ENCODE data around the gene ABCB6. TPM values are rescaled to one million over a fixed set of nuclear protein-coding genes. Genes with fewer than 3 reads are reported as not detected.
A peak's percentile ranks its signal among the peaks of the same experiment; 100 is the strongest.
"Not testable (repeated sequence)": the region's sequence is repeated elsewhere in the genome, so short reads cannot be mapped to it uniquely, and the experiment has no call there.

The ABCB6 gene
- total and polyA plus RNA-seq, 8 donors, result 3.8 to 36.7 (median 7.0) TPM

DNA sequence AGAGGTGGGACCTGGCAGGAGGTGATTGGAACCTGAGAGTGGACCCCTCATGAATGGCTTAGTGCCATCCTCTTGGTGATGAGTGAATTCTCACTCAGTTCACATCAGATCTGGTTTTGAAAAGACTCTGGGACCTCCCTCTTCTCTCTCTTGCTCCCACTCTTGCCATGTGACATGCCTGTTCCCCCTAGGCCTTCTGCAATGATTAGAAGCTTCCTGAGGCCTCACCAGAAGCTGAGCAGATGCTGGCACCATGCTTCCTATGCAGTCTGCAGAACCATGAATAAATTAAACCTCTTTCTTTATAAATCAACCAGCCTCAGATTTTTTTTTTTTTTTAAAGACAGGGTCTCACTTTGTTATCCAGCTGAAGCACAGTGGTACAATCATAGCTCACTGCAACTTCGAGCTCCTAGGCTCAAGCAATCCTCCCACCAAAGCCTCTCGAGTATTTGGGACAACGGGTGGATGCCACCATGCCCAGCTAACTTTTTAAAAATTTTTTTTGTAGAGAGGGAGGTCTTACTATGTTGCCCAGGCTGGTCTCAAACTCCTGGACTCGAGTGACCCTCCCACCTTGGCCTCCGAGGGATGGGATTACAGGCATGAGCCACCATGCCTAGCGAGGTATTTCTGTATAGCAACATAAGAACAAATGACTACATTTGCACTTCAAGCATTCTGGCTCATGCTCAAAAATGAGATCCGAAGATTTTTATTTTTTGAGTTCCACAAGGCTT is 14.2 kb downstream of the ABCB6 start:
- DNase-seq (peak in 1 of 6 donors; percentile 10), ATAC-seq (no peak), FAIRE-seq (no peak)
- Histone ChIP-seq H3K4me3 (no peak overlapping the region), H3K27ac (no peak overlapping the region), H3K4me1 (peaks cover 0 to 11% (median 5%) of the 10 kb centered on the region in 3 donors), H3K27me3 (no peaks in the 10 kb centered on the region), H3K36me3 (no peaks in the 10 kb centered on the region), H3K9me3 (no peaks in the 10 kb centered on the region)
- TF ChIP-seq, protein P1, sequence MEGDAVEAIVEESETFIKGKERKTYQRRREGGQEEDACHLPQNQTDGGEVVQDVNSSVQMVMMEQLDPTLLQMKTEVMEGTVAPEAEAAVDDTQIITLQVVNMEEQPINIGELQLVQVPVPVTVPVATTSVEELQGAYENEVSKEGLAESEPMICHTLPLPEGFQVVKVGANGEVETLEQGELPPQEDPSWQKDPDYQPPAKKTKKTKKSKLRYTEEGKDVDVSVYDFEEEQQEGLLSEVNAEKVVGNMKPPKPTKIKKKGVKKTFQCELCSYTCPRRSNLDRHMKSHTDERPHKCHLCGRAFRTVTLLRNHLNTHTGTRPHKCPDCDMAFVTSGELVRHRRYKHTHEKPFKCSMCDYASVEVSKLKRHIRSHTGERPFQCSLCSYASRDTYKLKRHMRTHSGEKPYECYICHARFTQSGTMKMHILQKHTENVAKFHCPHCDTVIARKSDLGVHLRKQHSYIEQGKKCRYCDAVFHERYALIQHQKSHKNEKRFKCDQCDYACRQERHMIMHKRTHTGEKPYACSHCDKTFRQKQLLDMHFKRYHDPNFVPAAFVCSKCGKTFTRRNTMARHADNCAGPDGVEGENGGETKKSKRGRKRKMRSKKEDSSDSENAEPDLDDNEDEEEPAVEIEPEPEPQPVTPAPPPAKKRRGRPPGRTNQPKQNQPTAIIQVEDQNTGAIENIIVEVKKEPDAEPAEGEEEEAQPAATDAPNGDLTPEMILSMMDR (IDR thresholded peaks at IDR 0.05), result no peak
- intact Hi-C loops (cut with DNase I), result no loop called here
- 92 to 94% methylated on average over 7 of the region's 7 CpGs for WGBS, 2 donors

DNA sequence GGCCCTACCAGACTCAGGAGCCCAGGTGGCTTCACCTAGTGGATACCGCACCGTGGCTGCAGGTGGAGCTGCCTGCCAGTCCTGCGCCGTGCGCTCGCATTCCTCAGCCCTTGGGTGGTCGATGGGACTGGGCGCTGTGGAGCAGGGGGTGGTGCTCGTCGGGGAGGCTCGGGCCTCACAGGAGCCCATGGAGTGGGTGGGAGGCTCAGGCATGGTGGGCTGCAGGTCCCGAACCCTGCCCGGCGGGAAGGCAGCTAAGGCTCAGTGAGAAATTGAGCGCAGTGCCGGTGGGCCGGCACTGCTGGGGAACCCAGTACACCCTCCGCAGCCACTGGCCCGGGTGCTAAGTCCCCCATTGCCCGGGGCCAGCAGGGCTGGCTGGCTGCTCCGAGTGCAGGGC is 17.4 kb downstream of the ABCB6 start:
- WGBS, 2 donors, result 80 to 83% methylated on average over 16 to 19 of the region's 21 CpGs
- H3K27ac ChIP-seq; ATAC-seq; H3K9me3 ChIP-seq; H3K27me3 ChIP-seq; H3K4me3 ChIP-seq; H3K36me3 ChIP-seq; H3K4me1 ChIP-seq; FAIRE-seq; intact Hi-C loops (cut with DNase I): not testable (repeated sequence)
- DNase-seq, result peak in 1 of 6 donors; percentile 8

DNA sequence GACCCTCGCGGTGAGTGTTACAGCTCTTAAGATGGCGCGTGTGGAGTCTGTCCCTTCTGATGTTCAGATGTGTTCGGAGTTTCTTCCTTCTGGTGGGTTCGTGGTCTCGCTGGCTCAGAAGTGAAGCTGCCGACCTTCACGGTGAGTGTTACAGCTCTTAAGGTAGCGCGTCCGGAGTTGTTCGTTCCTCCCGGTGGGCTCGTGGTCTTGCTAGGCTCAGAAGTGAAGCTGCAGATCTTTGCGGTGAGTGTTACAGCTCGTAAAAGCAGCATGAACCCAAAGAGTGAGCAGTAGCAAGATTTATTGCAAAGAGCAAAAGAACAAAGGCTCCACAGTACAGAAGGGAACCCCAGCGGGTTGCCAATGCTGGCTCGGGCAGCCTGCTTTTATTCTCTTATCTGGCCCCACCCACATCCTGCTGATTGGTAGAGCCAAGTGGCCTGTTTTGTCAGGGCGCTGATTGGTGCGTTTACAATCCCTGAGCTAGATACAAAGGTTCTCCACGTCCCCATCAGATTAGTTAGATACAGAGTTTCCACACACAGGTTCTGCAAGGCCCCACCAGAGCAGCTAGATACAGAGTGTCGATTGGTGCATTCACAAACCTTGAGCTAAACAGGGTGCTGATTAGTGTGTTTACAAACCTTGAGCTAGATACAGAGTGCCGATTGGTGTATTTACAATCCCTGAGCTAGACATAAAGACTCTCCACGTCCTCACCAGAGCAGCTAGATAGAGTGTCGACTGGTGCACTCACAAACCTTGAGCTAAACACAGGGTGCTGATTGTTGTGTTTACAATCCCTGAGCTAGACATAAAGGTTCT is 18.0 kb downstream of the ABCB6 start:
- H3K27ac ChIP-seq; H3K4me1 ChIP-seq; H3K27me3 ChIP-seq; H3K4me3 ChIP-seq; intact Hi-C loops (cut with DNase I); FAIRE-seq; ATAC-seq; H3K9me3 ChIP-seq; H3K36me3 ChIP-seq: not testable (repeated sequence)
- DNase-seq, result peak in 1 of 6 donors; percentile 12
- WGBS, 2 donors, result 70 to 73% methylated on average over 25 of the region's 26 CpGs

DNA sequence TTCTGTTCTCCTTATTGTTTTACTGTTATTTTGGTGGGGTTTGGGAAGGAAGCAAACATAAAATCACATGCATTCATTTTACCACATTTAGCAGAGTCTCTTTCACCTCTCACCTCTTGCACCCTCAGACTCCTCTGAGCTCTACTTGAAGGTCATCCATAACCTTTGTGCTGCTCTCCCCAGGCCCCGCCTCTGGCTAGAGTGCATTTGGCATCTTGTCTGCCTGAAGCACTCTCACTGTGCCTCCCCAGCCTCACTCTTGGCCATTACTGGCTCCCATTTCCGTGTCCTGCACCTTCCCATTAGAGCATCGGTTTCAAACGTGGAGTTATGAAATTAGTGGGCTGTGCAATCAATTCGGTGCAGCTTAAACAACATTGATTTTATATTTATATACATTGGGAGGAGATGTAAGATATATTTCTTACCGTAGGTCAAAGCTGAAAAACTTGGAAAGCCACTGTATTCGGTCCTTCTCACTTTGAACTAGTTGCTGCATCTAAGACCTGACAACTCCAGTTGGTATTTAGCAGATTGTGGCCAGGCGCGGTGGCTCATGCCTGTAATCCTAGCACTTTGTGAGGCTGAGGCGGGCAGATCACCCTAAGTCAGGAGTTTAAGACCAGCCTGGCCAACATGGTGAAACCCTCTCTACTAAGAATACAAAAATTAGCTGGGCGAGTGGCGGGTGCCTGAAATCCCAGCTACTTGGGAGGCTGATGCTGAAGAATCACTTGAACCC is 19.1 kb downstream of the ABCB6 start:
- WGBS, 2 donors, result 81 to 87% methylated on average over 12 of the region's 12 CpGs

DNA sequence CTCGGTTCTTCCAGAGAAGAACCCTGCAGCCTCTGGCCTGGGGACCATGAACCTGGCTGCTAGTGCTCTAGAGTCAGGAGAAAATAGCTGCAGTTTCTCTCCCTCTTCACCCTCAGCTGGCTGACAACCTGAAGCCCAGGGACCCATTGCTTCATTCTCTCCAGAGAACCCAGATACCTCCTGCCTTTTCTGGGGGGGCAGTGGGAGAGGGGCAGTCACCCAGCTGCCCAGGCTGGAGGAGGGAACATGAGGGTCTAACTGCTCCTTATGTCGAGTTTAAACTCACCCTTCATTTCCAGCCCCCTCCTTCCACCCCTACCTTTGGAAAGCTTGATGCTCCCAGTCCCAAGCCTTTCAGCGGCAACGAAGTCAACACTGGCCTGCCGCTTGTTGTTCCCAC is 19.8 kb downstream of the ABCB6 start:
- Histone ChIP-seq H3K36me3 (no peaks in the 10 kb centered on the region), H3K4me1 (no peaks in the 10 kb centered on the region), H3K27me3 (no peaks in the 10 kb centered on the region), H3K9me3 (no peaks in the 10 kb centered on the region), H3K4me3 (no peak overlapping the region), H3K27ac (no peak overlapping the region)
- intact Hi-C loops (cut with DNase I), result no loop called here
- TF ChIP-seq, protein P1 (IDR thresholded peaks at IDR 0.05), result no peak
- no peak for FAIRE-seq
- WGBS, 2 donors, result 80 to 83% methylated on average over 5 of the region's 5 CpGs
- no peak for ATAC-seq
- DNase-seq, result peak in 1 of 6 donors; percentile 3

More for the DNA sequence above, 19.1 kb downstream of the ABCB6 start:
- TF ChIP-seq, protein P1 (IDR thresholded peaks at IDR 0.05), result no peak
- DNase-seq (peak in 1 of 6 donors; percentile 5), ATAC-seq (no peak), FAIRE-seq (no peak)
- no peak overlapping the region for H3K27ac ChIP-seq
- no peaks in the 10 kb centered on the region for H3K4me1 ChIP-seq
- intact Hi-C loops (cut with DNase I), result no loop called here
- H3K4me3 ChIP-seq, result no peak overlapping the region
- no peaks in the 10 kb centered on the region for H3K27me3 ChIP-seq
- H3K9me3 ChIP-seq, result no peaks in the 10 kb centered on the region
- no peaks in the 10 kb centered on the region for H3K36me3 ChIP-seq

All from pancreas (tissue), 10 donors.